Neural progenitor cell (in vitro differentiated cells): Measurements from ENCODE around the gene SLC6A18.

Source experiments
- EZH2 ChIP-seq: fragments of 200-600 bp; sonication (generic); IDR thresholded peaks from 2 replicates; pipeline ENCODE4 v1.6.1; 2017; ENCODE audit warnings: antibody characterized with exemption, mild to moderate bottlenecking, moderate library complexity
- EZH2phosphoT487 ChIP-seq: fragments of 200-600 bp; sonication (generic); IDR thresholded peaks from 2 replicates; pipeline ENCODE4 v1.6.1; 2017; ENCODE audit warnings: antibody characterized with exemption
- TF ChIP-seq, protein P1 (sequence below): fragments of 200-600 bp; sonication (generic); IDR thresholded peaks from 2 replicates; pipeline ENCODE4 v1.5.1; 2017; ENCODE audit warnings: antibody characterized with exemption, mild to moderate bottlenecking

DNA sequence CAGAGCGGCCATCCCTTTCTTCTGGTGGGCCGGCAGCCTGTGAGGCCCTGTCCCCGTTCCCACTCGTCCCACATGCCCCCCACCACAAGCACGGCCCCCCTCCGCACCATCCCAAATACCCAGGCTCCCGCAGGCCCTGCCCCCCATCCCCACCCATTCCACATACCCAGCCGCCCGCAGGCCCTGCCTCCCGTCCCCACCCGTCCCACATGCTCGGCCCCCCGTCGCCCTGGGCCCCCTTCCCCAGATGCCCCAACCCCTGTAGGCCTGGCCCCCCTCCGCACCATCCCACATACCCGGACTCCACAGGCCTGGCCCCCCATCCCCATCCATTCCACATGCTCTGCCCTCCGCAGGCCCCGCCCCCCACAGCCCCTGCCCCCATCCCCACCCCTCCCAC, 12.3 kb upstream of the SLC6A18 start:
- TF ChIP-seq EZH2phosphoT487 (no peak), EZH2 (no peak)
- TF ChIP-seq, protein P1, sequence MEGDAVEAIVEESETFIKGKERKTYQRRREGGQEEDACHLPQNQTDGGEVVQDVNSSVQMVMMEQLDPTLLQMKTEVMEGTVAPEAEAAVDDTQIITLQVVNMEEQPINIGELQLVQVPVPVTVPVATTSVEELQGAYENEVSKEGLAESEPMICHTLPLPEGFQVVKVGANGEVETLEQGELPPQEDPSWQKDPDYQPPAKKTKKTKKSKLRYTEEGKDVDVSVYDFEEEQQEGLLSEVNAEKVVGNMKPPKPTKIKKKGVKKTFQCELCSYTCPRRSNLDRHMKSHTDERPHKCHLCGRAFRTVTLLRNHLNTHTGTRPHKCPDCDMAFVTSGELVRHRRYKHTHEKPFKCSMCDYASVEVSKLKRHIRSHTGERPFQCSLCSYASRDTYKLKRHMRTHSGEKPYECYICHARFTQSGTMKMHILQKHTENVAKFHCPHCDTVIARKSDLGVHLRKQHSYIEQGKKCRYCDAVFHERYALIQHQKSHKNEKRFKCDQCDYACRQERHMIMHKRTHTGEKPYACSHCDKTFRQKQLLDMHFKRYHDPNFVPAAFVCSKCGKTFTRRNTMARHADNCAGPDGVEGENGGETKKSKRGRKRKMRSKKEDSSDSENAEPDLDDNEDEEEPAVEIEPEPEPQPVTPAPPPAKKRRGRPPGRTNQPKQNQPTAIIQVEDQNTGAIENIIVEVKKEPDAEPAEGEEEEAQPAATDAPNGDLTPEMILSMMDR, result no peak
